NB4 (cell line): Measurements from ENCODE around the gene SNX18.

Experiments
- DNase-seq: peaks from one replicate; pipeline ENCODE4 v3.0.0; 2010; ENCODE audit warnings: low read depth
- H3K4me3 ChIP-seq: one replicate; pipeline ENCODE4 v1.5.1; 2011; ENCODE audit warnings: mild to moderate bottlenecking, low read depth, low read length, moderate library complexity
- CTCF ChIP-seq: IDR thresholded peaks from one replicate; pipeline ENCODE4 v1.5.1; 2012; ENCODE audit warnings: low read depth, low read length
- MAX ChIP-seq: IDR thresholded peaks from 2 replicates; pipeline ENCODE4 v1.6.1; 2011; ENCODE audit warnings: low read depth, low read length
- MYC ChIP-seq: IDR thresholded peaks from 2 replicates; pipeline ENCODE4 v1.6.1; 2011; ENCODE audit warnings: low read depth, low read length
- POLR2A ChIP-seq: IDR thresholded peaks from 2 replicates; pipeline ENCODE4 v1.6.1; 2011; ENCODE audit warnings: mild to moderate bottlenecking; ENCODE audit not compliant: insufficient read length; ENCODE audit errors: extremely low read depth

SNX18 gene

GRCh38 chr5:54561651-54562050 lies 44.1 kb downstream of the SNX18 start:
- DNase-seq = no peak
- TF ChIP-seq CTCF (no peak), POLR2A (no peak), MYC (no peak)
- H3K4me3 ChIP-seq = no peak overlapping the region

- TF ChIP-seq CTCF (no peak), MAX (no peak), POLR2A (no peak), MYC (no peak)
- H3K4me3 ChIP-seq = no peak overlapping the region
- no peak for DNase-seq
These were observed 45.7 kb downstream of the SNX18 start for GRCh38 chr5:54563083-54563761.

- TF ChIP-seq MAX (no peak), POLR2A (no peak), MYC (no peak), CTCF (no peak)
- DNase-seq = no peak
- H3K4me3 ChIP-seq = no peak overlapping the region
These were observed 50.4 kb downstream of the SNX18 start for GRCh38 chr5:54567996-54568395.

GRCh38 chr5:54570916-54571315 lies 53.4 kb downstream of the SNX18 start:
- H3K4me3 ChIP-seq = no peak overlapping the region
- TF ChIP-seq CTCF (no peak), MYC (no peak), POLR2A (no peak), MAX (no peak)
- DNase-seq = no peak

GRCh38 chr5:54571462-54571861 lies 53.9 kb downstream of the SNX18 start:
- no peak for DNase-seq
- H3K4me3 ChIP-seq = no peak overlapping the region
- no peak for TF ChIP-seq MYC
- TF ChIP-seq CTCF = no peak
- no peak for TF ChIP-seq MAX
- no peak for TF ChIP-seq POLR2A

GRCh38 chr5:54573812-54574489 lies 56.4 kb downstream of the SNX18 start:
- DNase-seq = no peak
- no peak overlapping the region for H3K4me3 ChIP-seq
- TF ChIP-seq POLR2A = no peak
- TF ChIP-seq MYC = no peak
- no peak for TF ChIP-seq CTCF
- no peak for TF ChIP-seq MAX
